ENCODE measurements around the gene CCNG2. TPM values are rescaled to one million over a fixed set of nuclear protein-coding genes. Genes with fewer than 3 reads are reported as not detected.

CCNG2 gene
- total and polyA plus RNA-seq, 4 donors, result 1.2 to 10.8 (median 4.1) TPM

DNA sequence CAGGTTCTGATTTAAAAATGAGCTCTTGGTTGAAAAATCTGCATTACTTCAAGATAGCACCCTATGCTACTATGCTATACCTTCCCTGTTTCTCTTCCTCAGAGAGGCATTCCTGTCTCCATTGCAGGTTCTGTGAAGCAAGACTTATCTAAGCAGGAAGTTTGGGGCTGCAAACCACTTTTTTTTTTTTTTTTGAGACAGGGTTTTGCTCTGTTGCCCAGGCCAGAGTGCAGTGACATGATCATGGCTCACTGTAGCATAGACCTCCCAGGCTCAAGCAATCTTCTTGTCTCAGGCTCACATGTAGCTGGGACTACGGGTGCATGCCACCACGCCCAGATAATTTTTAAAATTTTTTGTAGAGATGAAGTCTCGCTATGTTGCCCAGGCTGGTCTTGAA, 4.0 kb upstream of the CCNG2 start:
- WGBS, result 75% methylated on average over 3 of the region's 3 CpGs
- Histone ChIP-seq H3K4me3 (ENCODE audit: low read depth in 1 of 3, low read length in 3 of 3) (no peak overlapping the region), H3K27ac (ENCODE audit: low read depth in 1 of 2, low read length in 2 of 2) (no peak overlapping the region), H3K9ac (ENCODE audit: low read depth in 1 of 2, low read length in 2 of 2) (no peak overlapping the region), H3K9me3 (ENCODE audit: control insufficient read depth in 4 of 4, low read length in 3 of 4) (no peaks in the 10 kb centered on the region), H3K4me1 (ENCODE audit: control insufficient read depth in 4 of 4, insufficient read depth in 4 of 4, low read length in 3 of 4) (peaks cover 0 to 16% (median 5%) of the 10 kb centered on the region in 4 donors), H3K27me3 (ENCODE audit: control insufficient read depth in 4 of 4, insufficient read depth in 4 of 4, low read length in 3 of 4) (no peaks in the 10 kb centered on the region), H3K36me3 (ENCODE audit: control insufficient read depth in 4 of 4, insufficient read depth in 3 of 4, low read depth in 1 of 4, low read length in 3 of 4) (no peaks in the 10 kb centered on the region)
- no peak for DNase-seq (ENCODE audit: low spot score)
- TF ChIP-seq, protein P1, sequence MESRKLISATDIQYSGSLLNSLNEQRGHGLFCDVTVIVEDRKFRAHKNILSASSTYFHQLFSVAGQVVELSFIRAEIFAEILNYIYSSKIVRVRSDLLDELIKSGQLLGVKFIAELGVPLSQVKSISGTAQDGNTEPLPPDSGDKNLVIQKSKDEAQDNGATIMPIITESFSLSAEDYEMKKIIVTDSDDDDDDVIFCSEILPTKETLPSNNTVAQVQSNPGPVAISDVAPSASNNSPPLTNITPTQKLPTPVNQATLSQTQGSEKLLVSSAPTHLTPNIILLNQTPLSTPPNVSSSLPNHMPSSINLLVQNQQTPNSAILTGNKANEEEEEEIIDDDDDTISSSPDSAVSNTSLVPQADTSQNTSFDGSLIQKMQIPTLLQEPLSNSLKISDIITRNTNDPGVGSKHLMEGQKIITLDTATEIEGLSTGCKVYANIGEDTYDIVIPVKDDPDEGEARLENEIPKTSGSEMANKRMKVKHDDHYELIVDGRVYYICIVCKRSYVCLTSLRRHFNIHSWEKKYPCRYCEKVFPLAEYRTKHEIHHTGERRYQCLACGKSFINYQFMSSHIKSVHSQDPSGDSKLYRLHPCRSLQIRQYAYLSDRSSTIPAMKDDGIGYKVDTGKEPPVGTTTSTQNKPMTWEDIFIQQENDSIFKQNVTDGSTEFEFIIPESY (IDR thresholded peaks at IDR 0.05), result no peak
- TF ChIP-seq HNF4G (IDR thresholded peaks at IDR 0.05) (no peak), JUND (IDR thresholded peaks at IDR 0.05) (no peak), RAD21 (IDR thresholded peaks at IDR 0.05) (no peak), NR2F2 (IDR thresholded peaks at IDR 0.05) (no peak), TAF1 (conservative IDR thresholded peaks at IDR 0.05) (no peak), EGR1 (IDR thresholded peaks at IDR 0.05; ENCODE audit: low read depth in 2 of 2) (no peak), FOXA2 (IDR thresholded peaks at IDR 0.05) (no peak), HNF4A (conservative IDR thresholded peaks at IDR 0.05) (no peak), FOXA1 (IDR thresholded peaks at IDR 0.05) (no peak), SP1 (IDR thresholded peaks at IDR 0.05) (no peak), GABPA (IDR thresholded peaks at IDR 0.05 in 1 of 2, conservative IDR thresholded peaks at IDR 0.05 in 1 of 2) (no peak), RXRA (IDR thresholded peaks at IDR 0.05) (no peak), YY1 (IDR thresholded peaks at IDR 0.05) (no peak)
- TF ChIP-seq, protein P2, sequence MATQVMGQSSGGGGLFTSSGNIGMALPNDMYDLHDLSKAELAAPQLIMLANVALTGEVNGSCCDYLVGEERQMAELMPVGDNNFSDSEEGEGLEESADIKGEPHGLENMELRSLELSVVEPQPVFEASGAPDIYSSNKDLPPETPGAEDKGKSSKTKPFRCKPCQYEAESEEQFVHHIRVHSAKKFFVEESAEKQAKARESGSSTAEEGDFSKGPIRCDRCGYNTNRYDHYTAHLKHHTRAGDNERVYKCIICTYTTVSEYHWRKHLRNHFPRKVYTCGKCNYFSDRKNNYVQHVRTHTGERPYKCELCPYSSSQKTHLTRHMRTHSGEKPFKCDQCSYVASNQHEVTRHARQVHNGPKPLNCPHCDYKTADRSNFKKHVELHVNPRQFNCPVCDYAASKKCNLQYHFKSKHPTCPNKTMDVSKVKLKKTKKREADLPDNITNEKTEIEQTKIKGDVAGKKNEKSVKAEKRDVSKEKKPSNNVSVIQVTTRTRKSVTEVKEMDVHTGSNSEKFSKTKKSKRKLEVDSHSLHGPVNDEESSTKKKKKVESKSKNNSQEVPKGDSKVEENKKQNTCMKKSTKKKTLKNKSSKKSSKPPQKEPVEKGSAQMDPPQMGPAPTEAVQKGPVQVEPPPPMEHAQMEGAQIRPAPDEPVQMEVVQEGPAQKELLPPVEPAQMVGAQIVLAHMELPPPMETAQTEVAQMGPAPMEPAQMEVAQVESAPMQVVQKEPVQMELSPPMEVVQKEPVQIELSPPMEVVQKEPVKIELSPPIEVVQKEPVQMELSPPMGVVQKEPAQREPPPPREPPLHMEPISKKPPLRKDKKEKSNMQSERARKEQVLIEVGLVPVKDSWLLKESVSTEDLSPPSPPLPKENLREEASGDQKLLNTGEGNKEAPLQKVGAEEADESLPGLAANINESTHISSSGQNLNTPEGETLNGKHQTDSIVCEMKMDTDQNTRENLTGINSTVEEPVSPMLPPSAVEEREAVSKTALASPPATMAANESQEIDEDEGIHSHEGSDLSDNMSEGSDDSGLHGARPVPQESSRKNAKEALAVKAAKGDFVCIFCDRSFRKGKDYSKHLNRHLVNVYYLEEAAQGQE (IDR thresholded peaks at IDR 0.05), result no peak
- TF ChIP-seq, protein P3, sequence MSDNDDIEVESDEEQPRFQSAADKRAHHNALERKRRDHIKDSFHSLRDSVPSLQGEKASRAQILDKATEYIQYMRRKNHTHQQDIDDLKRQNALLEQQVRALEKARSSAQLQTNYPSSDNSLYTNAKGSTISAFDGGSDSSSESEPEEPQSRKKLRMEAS (IDR thresholded peaks at IDR 0.05), result no peak
- TF ChIP-seq, protein P4, sequence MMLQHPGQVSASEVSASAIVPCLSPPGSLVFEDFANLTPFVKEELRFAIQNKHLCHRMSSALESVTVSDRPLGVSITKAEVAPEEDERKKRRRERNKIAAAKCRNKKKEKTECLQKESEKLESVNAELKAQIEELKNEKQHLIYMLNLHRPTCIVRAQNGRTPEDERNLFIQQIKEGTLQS (IDR thresholded peaks at IDR 0.05), result no peak
- TF ChIP-seq, protein P5, sequence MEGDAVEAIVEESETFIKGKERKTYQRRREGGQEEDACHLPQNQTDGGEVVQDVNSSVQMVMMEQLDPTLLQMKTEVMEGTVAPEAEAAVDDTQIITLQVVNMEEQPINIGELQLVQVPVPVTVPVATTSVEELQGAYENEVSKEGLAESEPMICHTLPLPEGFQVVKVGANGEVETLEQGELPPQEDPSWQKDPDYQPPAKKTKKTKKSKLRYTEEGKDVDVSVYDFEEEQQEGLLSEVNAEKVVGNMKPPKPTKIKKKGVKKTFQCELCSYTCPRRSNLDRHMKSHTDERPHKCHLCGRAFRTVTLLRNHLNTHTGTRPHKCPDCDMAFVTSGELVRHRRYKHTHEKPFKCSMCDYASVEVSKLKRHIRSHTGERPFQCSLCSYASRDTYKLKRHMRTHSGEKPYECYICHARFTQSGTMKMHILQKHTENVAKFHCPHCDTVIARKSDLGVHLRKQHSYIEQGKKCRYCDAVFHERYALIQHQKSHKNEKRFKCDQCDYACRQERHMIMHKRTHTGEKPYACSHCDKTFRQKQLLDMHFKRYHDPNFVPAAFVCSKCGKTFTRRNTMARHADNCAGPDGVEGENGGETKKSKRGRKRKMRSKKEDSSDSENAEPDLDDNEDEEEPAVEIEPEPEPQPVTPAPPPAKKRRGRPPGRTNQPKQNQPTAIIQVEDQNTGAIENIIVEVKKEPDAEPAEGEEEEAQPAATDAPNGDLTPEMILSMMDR (IDR thresholded peaks at IDR 0.05; ENCODE audit: low read depth, low read length, missing input control), result no peak
